ENCODE data around the gene NGEF.

The NGEF gene

DNA sequence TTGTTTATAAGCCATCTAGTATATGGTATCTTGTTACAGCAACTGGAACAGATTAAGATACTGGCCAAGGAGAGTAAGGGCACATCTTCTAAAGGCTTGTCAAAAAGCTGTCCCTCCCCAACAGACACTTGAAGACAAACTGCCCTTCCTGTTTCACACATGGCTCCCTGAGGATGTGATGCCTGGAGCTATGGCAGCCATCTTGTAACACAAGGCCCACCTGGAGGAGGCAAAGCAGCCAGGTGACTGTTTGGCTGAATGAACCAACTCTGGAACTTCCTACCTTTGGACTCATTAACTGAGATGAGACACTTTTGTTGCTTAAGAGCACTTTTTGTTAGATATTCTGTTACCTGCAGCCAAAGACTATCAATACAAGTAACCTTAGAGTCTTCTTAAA is 88.6 kb downstream of the NGEF start:
- Histone ChIP-seq H3K9me3 (no peaks in the 10 kb centered on the region), H3K4me3 (no peak overlapping the region), H3K4me1 (peaks cover 0 to 22% (median 16%) of the 10 kb centered on the region in 4 donors), H3K27me3 (peaks cover 0 to 39% of the 10 kb centered on the region in 2 donors), H3K36me3 (no peaks in the 10 kb centered on the region), H3K27ac (no peak overlapping the region)
- no peak for DNase-seq
- intact Hi-C loops (cut with DNase I; ENCODE audit: low total_unique reads), result no loop called here
- TF ChIP-seq CTCF (IDR thresholded peaks at IDR 0.05), result no peak

- no peak for TF ChIP-seq CTCF (IDR thresholded peaks at IDR 0.05)
- peaks cover 0 to 12% of the 10 kb centered on the region in 2 donors for H3K27me3 ChIP-seq
These were observed 92.3 kb downstream of the NGEF start for GRCh38 chr2:232920760-232921159.

DNA sequence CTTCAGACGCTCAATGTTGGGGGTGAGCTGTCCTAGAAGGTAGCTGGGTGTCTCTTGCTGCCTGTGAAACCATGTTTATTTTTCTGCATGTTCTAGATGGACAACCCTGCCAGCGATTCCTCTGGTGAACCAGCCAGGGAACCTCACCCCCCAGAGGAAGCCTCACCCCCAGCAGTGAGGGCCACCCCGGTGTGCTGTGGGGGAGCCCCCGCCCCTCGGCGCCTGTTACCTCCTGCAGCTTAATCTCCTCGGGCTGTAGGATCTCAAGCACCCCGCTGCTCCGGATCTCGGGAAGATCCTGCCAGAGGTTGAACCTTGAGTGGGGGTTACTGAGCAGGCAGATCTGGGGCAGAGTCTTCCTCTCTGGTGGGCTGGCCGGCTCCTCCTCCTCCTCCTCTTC is 93.0 kb downstream of the NGEF start:
- no peaks in the 10 kb centered on the region for H3K9me3 ChIP-seq
- no peak for TF ChIP-seq CTCF (IDR thresholded peaks at IDR 0.05)
- intact Hi-C loops (cut with DNase I; ENCODE audit: low total_unique reads), result no loop called here
- no peaks in the 10 kb centered on the region for H3K4me1 ChIP-seq
- H3K27ac ChIP-seq, result no peak overlapping the region
- no peak overlapping the region for H3K4me3 ChIP-seq
- no peak for DNase-seq
- no peaks in the 10 kb centered on the region for H3K36me3 ChIP-seq
- peaks cover 0 to 5% of the 10 kb centered on the region in 2 donors for H3K27me3 ChIP-seq

More at GRCh38 chr2:232920760-232921159, 92.3 kb downstream of the NGEF start:
- Histone ChIP-seq H3K4me1 (no peaks in the 10 kb centered on the region), H3K9me3 (no peaks in the 10 kb centered on the region), H3K27ac (no peak overlapping the region), H3K36me3 (no peaks in the 10 kb centered on the region), H3K4me3 (no peak overlapping the region)
- intact Hi-C loops (cut with DNase I; ENCODE audit: low total_unique reads), result no loop called here
- no peak for DNase-seq

- intact Hi-C loops (cut with DNase I; ENCODE audit: low total_unique reads), result no loop called here
- H3K4me3 ChIP-seq, result no peak overlapping the region
- DNase-seq, result no peak
- no peak overlapping the region for H3K27ac ChIP-seq
- no peaks in the 10 kb centered on the region for H3K36me3 ChIP-seq
- H3K27me3 ChIP-seq, result peaks cover 0 to 3% of the 10 kb centered on the region in 2 donors
- no peaks in the 10 kb centered on the region for H3K4me1 ChIP-seq
- no peak for TF ChIP-seq CTCF (IDR thresholded peaks at IDR 0.05)
- H3K9me3 ChIP-seq, result no peaks in the 10 kb centered on the region
These were observed 93.9 kb downstream of the NGEF start for GRCh38 chr2:232919141-232919540.

DNA sequence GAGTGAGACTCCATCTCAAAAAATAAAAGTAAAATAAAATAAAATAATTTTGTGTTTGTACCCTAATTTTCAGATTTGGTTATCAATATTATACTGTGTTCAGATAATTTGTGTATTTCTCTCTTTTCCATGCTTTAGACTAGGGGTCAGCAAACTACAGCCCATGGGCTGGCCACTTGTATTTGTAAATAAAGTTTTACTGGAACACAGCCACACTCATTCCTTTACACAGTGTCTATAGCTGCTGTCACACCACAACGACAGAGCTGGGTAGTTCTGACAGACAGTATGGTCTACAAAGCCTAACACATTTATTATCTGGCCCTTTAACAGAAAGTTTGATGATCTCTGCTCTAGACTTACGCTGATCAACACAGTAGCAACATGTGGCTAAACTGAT is 99.2 kb downstream of the NGEF start:
- Histone ChIP-seq H3K4me3 (no peak overlapping the region), H3K36me3 (no peaks in the 10 kb centered on the region), H3K4me1 (no peaks in the 10 kb centered on the region), H3K27ac (no peak overlapping the region), H3K27me3 (peaks cover 0 to 8% of the 10 kb centered on the region in 2 donors), H3K9me3 (peaks cover 0 to 9% (median 0%) of the 10 kb centered on the region in 3 donors)
- no peak for TF ChIP-seq CTCF (IDR thresholded peaks at IDR 0.05)
- intact Hi-C loops (cut with DNase I; ENCODE audit: low total_unique reads), result no loop called here
- DNase-seq, result peak in 1 of 2 donors; percentile 9

GRCh38 chr2:232911712-232912277 is 101.3 kb downstream of the NGEF start:
- Histone ChIP-seq H3K4me3 (no peak overlapping the region), H3K9me3 (peaks cover 0 to 9% (median 0%) of the 10 kb centered on the region in 3 donors)

More at GRCh38 chr2:232911712-232912277, 101.3 kb downstream of the NGEF start:
- Histone ChIP-seq H3K36me3 (no peaks in the 10 kb centered on the region), H3K4me1 (no peaks in the 10 kb centered on the region), H3K27me3 (peaks cover 0 to 7% of the 10 kb centered on the region in 2 donors), H3K27ac (no peak overlapping the region)
- DNase-seq, result no peak
- no peak for TF ChIP-seq CTCF (IDR thresholded peaks at IDR 0.05)
- intact Hi-C loops (cut with DNase I; ENCODE audit: low total_unique reads), result no loop called here

Data from tibial artery (tissue), 4 donors.